Hepatocyte (in vitro differentiated cells): ENCODE measurements around the gene DIAPH3. TPM values are rescaled to one million over a fixed set of nuclear protein-coding genes. Genes with fewer than 3 reads are reported as not detected.
"Not testable (repeated sequence)": the region's sequence is repeated elsewhere in the genome, so short reads cannot be mapped to it uniquely, and the experiment has no call there.

ENCODE experiments used
- DNase-seq: peaks from one replicate; pipeline ENCODE4 v3.0.0-alpha.2; 2016; ENCODE audit warnings: low spot score
- H2AFZ ChIP-seq: fragments of 200-600 bp; sonication (generic); 2 replicates; pipeline ENCODE4 v1.6.0; 2016; ENCODE audit warnings: antibody characterized with exemption, mild to moderate bottlenecking
- H3K27ac ChIP-seq: fragments of 200-600 bp; sonication (generic); 2 replicates; pipeline ENCODE4 v1.5.1; 2016; ENCODE audit warnings: mild to moderate bottlenecking
- H3K27me3 ChIP-seq: fragments of 200-600 bp; sonication (generic); 2 replicates; pipeline ENCODE4 v1.6.1; 2016
- H3K36me3 ChIP-seq: fragments of 200-600 bp; sonication (generic); replicated peaks from 2 replicates; pipeline ENCODE4 v1.5.1; 2016; ENCODE audit warnings: low read depth; ENCODE audit not compliant: insufficient read depth
- H3K4me1 ChIP-seq: fragments of 200-600 bp; sonication (generic); 2 replicates; pipeline ENCODE4 v1.5.1; 2016; ENCODE audit warnings: mild to moderate bottlenecking, moderate library complexity; ENCODE audit not compliant: insufficient read depth
- H3K4me2 ChIP-seq: fragments of 200-600 bp; sonication (generic); 2 replicates; pipeline ENCODE4 v1.6.0; 2016
- H3K4me3 ChIP-seq: fragments of 200-600 bp; sonication (generic); 2 replicates; pipeline ENCODE4 v1.5.1; 2016; ENCODE audit warnings: mild to moderate bottlenecking
- H3K79me2 ChIP-seq: fragments of 200-600 bp; sonication (generic); 2 replicates; pipeline ENCODE4 v1.6.0; 2017; ENCODE audit warnings: mild to moderate bottlenecking
- H3K9me2 ChIP-seq: fragments of 200-600 bp; sonication (generic); replicated peaks from 2 replicates; pipeline ENCODE4 v1.6.0; 2017; ENCODE audit warnings: mild to moderate bottlenecking; ENCODE audit not compliant: insufficient read depth
- H3K9me3 ChIP-seq: fragments of 200-600 bp; sonication (generic); 2 replicates; pipeline ENCODE4 v1.5.1; 2016; ENCODE audit warnings: low read depth, mild to moderate bottlenecking
- H4K20me1 ChIP-seq: fragments of 200-600 bp; sonication (generic); 2 replicates; pipeline ENCODE4 v1.6.0; 2016; ENCODE audit warnings: mild to moderate bottlenecking; ENCODE audit not compliant: insufficient read depth, poor library complexity, severe bottlenecking
- CTCF ChIP-seq: fragments of 200-600 bp; sonication (generic); IDR thresholded peaks from 2 replicates; pipeline ENCODE4 v1.5.1; 2016; ENCODE audit warnings: antibody characterized with exemption, mild to moderate bottlenecking; ENCODE audit not compliant: poor library complexity
- EZH2 ChIP-seq: fragments of 200-600 bp; sonication (generic); IDR thresholded peaks from 2 replicates; pipeline ENCODE4 v1.6.1; 2016; ENCODE audit warnings: antibody characterized with exemption, mild to moderate bottlenecking, borderline replicate concordance
- EZH2phosphoT487 ChIP-seq: fragments of 200-600 bp; sonication (generic); IDR thresholded peaks from one replicate; pipeline ENCODE4 v1.6.1; 2018; ENCODE audit warnings: antibody characterized with exemption, mild to moderate bottlenecking, low read depth, moderate library complexity; ENCODE audit not compliant: unreplicated experiment, severe bottlenecking
- WGBS: methylation state at CpG from one replicate; pipeline ENCODE4 v1.1.6; 2016; ENCODE audit warnings: low lambda C conversion rate; ENCODE audit errors: missing lambda C conversion rate; 5-methylcytosine and 5-hydroxymethylcytosine counted together
- polyA plus RNA-seq: library from polyadenylated mRNA; unstranded; fragments of >200 nt; fragmentation: Nextera tagmentation; extraction: Ambion mirVana; gene quantifications from 2 replicates; pipeline ENCODE4 v1.2.1, GENCODE V29; 2016
- total RNA-seq: library from RNA; depleted of rRNA; stranded (reverse); fragments of >200 nt; gene quantifications from 2 replicates; pipeline ENCODE4 v1.2.3, GENCODE V29; 2014

The DIAPH3 gene
- total and polyA plus RNA-seq, 2 experiments from 2014 or later = 4.7 to 7.9 TPM

- no peaks in the 10 kb centered on the region for H3K79me2 ChIP-seq
- no peaks in the 10 kb centered on the region for H3K4me1 ChIP-seq
- H3K36me3 ChIP-seq = no peaks in the 10 kb centered on the region
- no peak overlapping the region for H2AFZ ChIP-seq
- H3K9me2 ChIP-seq = no peaks in the 10 kb centered on the region
- H3K4me2 ChIP-seq = no peak overlapping the region
- no peak overlapping the region for H3K4me3 ChIP-seq
- no peaks in the 10 kb centered on the region for H3K27me3 ChIP-seq
- DNase-seq = no peak
- WGBS = 73% methylated on average over 2 of the region's 2 CpGs
- no peak overlapping the region for H3K27ac ChIP-seq
- no peaks in the 10 kb centered on the region for H4K20me1 ChIP-seq
- TF ChIP-seq EZH2phosphoT487 (no peak), CTCF (no peak), EZH2 (no peak)
- H3K9me3 ChIP-seq = no peaks in the 10 kb centered on the region
These were observed 120.5 kb downstream of the DIAPH3 start for GRCh38 chr13:60043262-60043661.

GRCh38 chr13:60040668-60041067 lies 123.1 kb downstream of the DIAPH3 start:
- H3K27ac ChIP-seq, H3K4me2 ChIP-seq, H3K79me2 ChIP-seq, H2AFZ ChIP-seq, H3K4me1 ChIP-seq, H4K20me1 ChIP-seq, H3K27me3 ChIP-seq, H3K4me3 ChIP-seq, H3K36me3 ChIP-seq, H3K9me3 ChIP-seq, H3K9me2 ChIP-seq, DNase-seq: not testable (repeated sequence)
- 96% methylated on average over 10 of the region's 10 CpGs for WGBS

- Histone ChIP-seq H3K36me3 (no peaks in the 10 kb centered on the region), H3K9me3 (no peaks in the 10 kb centered on the region), H3K4me2 (no peak overlapping the region), H4K20me1 (no peaks in the 10 kb centered on the region), H3K4me3 (no peak overlapping the region), H3K9me2 (no peaks in the 10 kb centered on the region), H2AFZ (no peak overlapping the region), H3K79me2 (no peaks in the 10 kb centered on the region), H3K27me3 (no peaks in the 10 kb centered on the region), H3K27ac (no peak overlapping the region), H3K4me1 (no peaks in the 10 kb centered on the region)
- no peak for TF ChIP-seq CTCF
- no peak for TF ChIP-seq EZH2
- TF ChIP-seq EZH2phosphoT487 = no peak
- no peak for DNase-seq
- WGBS = 96% methylated on average over 1 of the region's 1 CpG
These were observed 127.9 kb downstream of the DIAPH3 start for GRCh38 chr13:60035874-60036273.

GRCh38 chr13:60032851-60033250 lies 130.9 kb downstream of the DIAPH3 start:
- Histone ChIP-seq H3K36me3 (no peaks in the 10 kb centered on the region), H3K9me2 (no peaks in the 10 kb centered on the region), H3K9me3 (no peaks in the 10 kb centered on the region), H3K4me1 (no peaks in the 10 kb centered on the region), H3K4me2 (no peak overlapping the region), H4K20me1 (no peaks in the 10 kb centered on the region), H3K27me3 (no peaks in the 10 kb centered on the region), H3K27ac (no peak overlapping the region), H2AFZ (no peak overlapping the region), H3K4me3 (no peak overlapping the region), H3K79me2 (no peaks in the 10 kb centered on the region)
- WGBS = 97% methylated on average over 1 of the region's 1 CpG
- DNase-seq = no peak
- TF ChIP-seq EZH2 = no peak
- no peak for TF ChIP-seq EZH2phosphoT487
- TF ChIP-seq CTCF = no peak
